HEK293 (cell line): ENCODE results near the gene ACADVL.

Experiments
- CTCF ChIA-PET: fragments of 350-600 bp; formaldehyde crosslinking; extraction: SDS; loops from one replicate; lab custom pipeline; 2021; ENCODE audit warnings: antibody characterized with exemption; lab: Yijun Ruan, JAX
- POLR2A ChIA-PET: fragments of 300-600 bp; formaldehyde crosslinking; extraction: SDS; loops from one replicate; lab custom pipeline; 2020; ENCODE audit warnings: antibody characterized with exemption, inconsistent platforms; lab: Yijun Ruan, JAX
- H3K27ac ChIP-seq: fragments of 200-500 bp; sonication (Bioruptor generic); 2 replicates; pipeline ENCODE4 v1.5.1; 2014; ENCODE audit warnings: low read depth, low read length, control low read depth, inconsistent platforms; ENCODE audit errors: extremely low read depth
- H3K36me3 ChIP-seq, 2 experiments: fragments of 200-500 bp in 1 of 2; sonication (Bioruptor generic) in 1 of 2; 1 replicate in 1 of 2; 2 replicates in 1 of 2; pipeline ENCODE4 v1.5.1; 2014 to 2017; ENCODE audit warnings: inconsistent platforms in 2 of 2, low read length in 2 of 2; ENCODE audit not compliant: control insufficient read depth in 2 of 2, insufficient read depth in 1 of 2
- H3K4me1 ChIP-seq: fragments of 200-500 bp; sonication (Bioruptor generic); 2 replicates; pipeline ENCODE4 v1.5.1; 2014; ENCODE audit warnings: mild to moderate bottlenecking, low read length, inconsistent platforms; ENCODE audit not compliant: control insufficient read depth, insufficient read depth
- H3K4me3 ChIP-seq: 2 replicates; pipeline ENCODE4 v1.5.1; 2011; ENCODE audit warnings: low read depth, mild to moderate bottlenecking, control low read depth, low read length, moderate library complexity
- H3K9me3 ChIP-seq: fragments of 200-500 bp; sonication (Bioruptor generic); 2 replicates; pipeline ENCODE4 v1.5.1; 2014; ENCODE audit warnings: low read depth, low read length, inconsistent platforms; ENCODE audit not compliant: control insufficient read depth, insufficient read depth
- EGR2 ChIP-seq: fragments of 450-650 bp; formaldehyde crosslinking; IDR thresholded peaks from 2 replicates; pipeline ENCODE4 v1.5.1; 2016; ENCODE audit warnings: low read depth, missing biosample characterization, missing genetic modification characterization
- GLIS1 ChIP-seq: fragments of 450-650 bp; formaldehyde crosslinking; IDR thresholded peaks from 2 replicates; pipeline ENCODE4 v1.5.1; 2016; ENCODE audit warnings: missing biosample characterization, missing genetic modification characterization
- GLIS2 ChIP-seq: fragments of 450-650 bp; formaldehyde crosslinking; IDR thresholded peaks from 2 replicates; pipeline ENCODE4 v1.5.1; 2016; ENCODE audit warnings: missing biosample characterization, missing genetic modification characterization
- IKZF3 ChIP-seq: fragments of 450-650 bp; IDR thresholded peaks from 2 replicates; pipeline ENCODE4 v1.5.0; 2018; ENCODE audit warnings: missing biosample characterization, mild to moderate bottlenecking, missing genetic modification characterization, moderate library complexity
- KLF7 ChIP-seq: fragments of 450-650 bp; formaldehyde crosslinking; IDR thresholded peaks from 2 replicates; pipeline ENCODE4 v1.5.1; 2016; ENCODE audit warnings: missing biosample characterization, missing genetic modification characterization, borderline replicate concordance
- PRDM6 ChIP-seq: fragments of 450-650 bp; formaldehyde crosslinking; IDR thresholded peaks from 2 replicates; pipeline ENCODE4 v1.5.1; 2017; ENCODE audit warnings: missing biosample characterization, missing genetic modification characterization
- SP2 ChIP-seq: fragments of 450-650 bp; formaldehyde crosslinking; IDR thresholded peaks from 2 replicates; pipeline ENCODE4 v1.5.1; 2016; ENCODE audit warnings: missing biosample characterization, missing genetic modification characterization
- WT1 ChIP-seq: fragments of 450-650 bp; formaldehyde crosslinking; IDR thresholded peaks from 2 replicates; pipeline ENCODE4 v1.5.1; 2016; ENCODE audit warnings: missing biosample characterization, missing genetic modification characterization
- ZBTB1 ChIP-seq: fragments of 450-650 bp; formaldehyde crosslinking; IDR thresholded peaks from 2 replicates; pipeline ENCODE4 v1.5.1; 2016; ENCODE audit warnings: missing biosample characterization, missing genetic modification characterization
- ZNF140 ChIP-seq: fragments of 450-650 bp; formaldehyde crosslinking; IDR thresholded peaks from 2 replicates; pipeline ENCODE4 v1.5.1; 2016; ENCODE audit warnings: missing biosample characterization, missing genetic modification characterization
- ZNF155 ChIP-seq: fragments of 450-650 bp; formaldehyde crosslinking; IDR thresholded peaks from 2 replicates; pipeline ENCODE4 v1.5.1; 2016; ENCODE audit warnings: missing biosample characterization, missing genetic modification characterization
- ZNF174 ChIP-seq: fragments of 450-650 bp; formaldehyde crosslinking; IDR thresholded peaks from 2 replicates; pipeline ENCODE4 v1.5.0; 2017; ENCODE audit warnings: missing biosample characterization, mild to moderate bottlenecking, missing genetic modification characterization
- ZNF18 ChIP-seq: fragments of 450-650 bp; formaldehyde crosslinking; IDR thresholded peaks from 2 replicates; pipeline ENCODE4 v1.5.1; 2016; ENCODE audit warnings: missing biosample characterization, missing genetic modification characterization
- ZNF223 ChIP-seq: fragments of 450-650 bp; formaldehyde crosslinking; IDR thresholded peaks from 2 replicates; pipeline ENCODE4 v1.5.1; 2016; ENCODE audit warnings: missing biosample characterization, missing genetic modification characterization
- ZNF24 ChIP-seq: fragments of 450-650 bp; formaldehyde crosslinking; IDR thresholded peaks from 2 replicates; pipeline ENCODE4 v1.5.1; 2016; ENCODE audit warnings: missing biosample characterization, missing genetic modification characterization
- ZNF311 ChIP-seq: fragments of 450-650 bp; formaldehyde crosslinking; IDR thresholded peaks from 2 replicates; pipeline ENCODE4 v1.5.1; 2017; ENCODE audit warnings: missing biosample characterization, missing genetic modification characterization, borderline replicate concordance
- ZNF514 ChIP-seq: fragments of 450-650 bp; formaldehyde crosslinking; IDR thresholded peaks from 2 replicates; pipeline ENCODE4 v1.5.1; 2016; ENCODE audit warnings: missing biosample characterization, missing genetic modification characterization
- ZNF529 ChIP-seq: fragments of 450-650 bp; formaldehyde crosslinking; IDR thresholded peaks from 2 replicates; pipeline ENCODE4 v1.5.1; 2017; ENCODE audit warnings: missing genetic modification characterization, missing biosample characterization; ENCODE audit not compliant: insufficient replicate concordance
- ZNF701 ChIP-seq: fragments of 450-650 bp; formaldehyde crosslinking; IDR thresholded peaks from 2 replicates; pipeline ENCODE4 v1.5.1; 2016; ENCODE audit warnings: missing biosample characterization, missing genetic modification characterization
- ZNF707 ChIP-seq: fragments of 450-650 bp; formaldehyde crosslinking; IDR thresholded peaks from 2 replicates; pipeline ENCODE4 v1.5.1; 2016; ENCODE audit warnings: missing biosample characterization, missing genetic modification characterization
- ZNF791 ChIP-seq: fragments of 450-650 bp; formaldehyde crosslinking; IDR thresholded peaks from 2 replicates; pipeline ENCODE4 v1.5.1; 2016; ENCODE audit warnings: missing biosample characterization, missing genetic modification characterization
- ZNF843 ChIP-seq: fragments of 450-650 bp; formaldehyde crosslinking; IDR thresholded peaks from 2 replicates; pipeline ENCODE4 v1.5.1; 2016; ENCODE audit warnings: missing biosample characterization, missing genetic modification characterization
- TF ChIP-seq, protein P1 (sequence below): fragments of 450-650 bp; formaldehyde crosslinking; IDR thresholded peaks from 2 replicates; pipeline ENCODE4 v1.5.1; 2016; ENCODE audit warnings: missing biosample characterization, missing genetic modification characterization
- TF ChIP-seq, protein P2 (sequence below): fragments of 450-650 bp; formaldehyde crosslinking; IDR thresholded peaks from 2 replicates; pipeline ENCODE4 v1.5.1; 2016; ENCODE audit warnings: missing biosample characterization, missing genetic modification characterization

The ACADVL gene

DNA sequence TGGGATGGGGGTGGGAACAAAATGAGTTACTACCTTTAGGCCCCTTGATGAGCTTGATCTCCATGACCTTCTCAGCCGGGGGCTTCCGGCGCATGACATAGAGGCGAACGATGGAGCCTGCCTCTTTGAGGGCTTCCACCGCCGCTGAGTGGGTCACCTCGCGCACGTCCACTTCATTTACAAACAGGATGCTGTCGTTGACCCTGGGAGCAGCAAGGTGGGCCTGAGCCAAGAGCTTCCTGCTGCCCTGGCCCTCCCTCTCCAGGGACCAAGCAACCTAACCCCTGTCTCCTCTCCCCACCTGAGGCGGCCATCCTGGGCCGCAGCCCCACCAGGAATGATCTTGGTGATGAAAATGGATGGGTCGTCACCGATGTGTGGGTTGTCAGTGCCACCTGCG, 16.3 kb upstream of the ACADVL start:
- Histone ChIP-seq H3K4me3 (no peak overlapping the region), H3K9me3 (no peaks in the 10 kb centered on the region), H3K27ac (no peak overlapping the region), H3K4me1 (peaks cover 3% of the 10 kb centered on the region; the same call in 1 of the 2 replicates), H3K36me3 (peaks cover 14 to 31% of the 10 kb centered on the region in 2 experiments)
- CTCF ChIA-PET = interaction anchor here (0.6 to 1.3 kb wide), 2 partner anchors 66 to 158 kb away, joined by 3 to 4 read pairs; no protein-coding TSS in a partner anchor
- POLR2A ChIA-PET = no interaction called here
- TF ChIP-seq GLIS2 (tag by site-specific recombination) (no peak), ZNF223 (no peak), ZNF707 (no peak), ZNF843 (no peak), SP2 (no peak), ZNF514 (no peak), ZNF311 (tag by site-specific recombination) (no peak), KLF7 (tag by site-specific recombination) (no peak), ZNF791 (tag by site-specific recombination) (no peak)

DNA sequence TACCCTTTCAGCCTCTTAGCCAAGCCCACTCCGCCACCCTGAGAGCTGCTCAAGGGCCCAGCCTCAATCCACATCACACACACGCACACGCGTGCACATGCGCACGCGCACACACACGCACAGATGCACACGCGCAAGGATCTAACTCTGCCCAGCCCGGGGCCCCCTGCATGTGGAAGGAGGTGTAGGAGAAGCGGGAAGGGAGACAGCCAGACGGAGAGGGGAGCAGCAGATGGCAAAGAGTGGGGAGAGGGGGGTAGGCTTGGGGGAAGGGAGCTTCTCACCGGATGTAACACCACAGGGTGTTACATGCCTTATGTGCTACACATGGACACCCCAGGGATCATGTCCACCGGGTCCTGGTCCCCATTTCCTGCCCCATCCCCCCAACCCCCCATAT, 15.4 kb upstream of the ACADVL start:
- ChIA-PET CTCF (interaction anchor here (0.6 to 1.3 kb wide), 3 partner anchors 159 to 867 kb away, joined by 3 to 4 read pairs (median 4); no protein-coding TSS in a partner anchor), POLR2A (no interaction called here)
- peaks cover 14 to 31% of the 10 kb centered on the region in 2 experiments for H3K36me3 ChIP-seq
- TF ChIP-seq ZBTB1 (tag by site-specific recombination) = no peak
- TF ChIP-seq ZNF24 (tag by site-specific recombination) = no peak
- TF ChIP-seq ZNF791 (tag by site-specific recombination) = no peak
- TF ChIP-seq ZNF18 = no peak
- TF ChIP-seq, protein P1, sequence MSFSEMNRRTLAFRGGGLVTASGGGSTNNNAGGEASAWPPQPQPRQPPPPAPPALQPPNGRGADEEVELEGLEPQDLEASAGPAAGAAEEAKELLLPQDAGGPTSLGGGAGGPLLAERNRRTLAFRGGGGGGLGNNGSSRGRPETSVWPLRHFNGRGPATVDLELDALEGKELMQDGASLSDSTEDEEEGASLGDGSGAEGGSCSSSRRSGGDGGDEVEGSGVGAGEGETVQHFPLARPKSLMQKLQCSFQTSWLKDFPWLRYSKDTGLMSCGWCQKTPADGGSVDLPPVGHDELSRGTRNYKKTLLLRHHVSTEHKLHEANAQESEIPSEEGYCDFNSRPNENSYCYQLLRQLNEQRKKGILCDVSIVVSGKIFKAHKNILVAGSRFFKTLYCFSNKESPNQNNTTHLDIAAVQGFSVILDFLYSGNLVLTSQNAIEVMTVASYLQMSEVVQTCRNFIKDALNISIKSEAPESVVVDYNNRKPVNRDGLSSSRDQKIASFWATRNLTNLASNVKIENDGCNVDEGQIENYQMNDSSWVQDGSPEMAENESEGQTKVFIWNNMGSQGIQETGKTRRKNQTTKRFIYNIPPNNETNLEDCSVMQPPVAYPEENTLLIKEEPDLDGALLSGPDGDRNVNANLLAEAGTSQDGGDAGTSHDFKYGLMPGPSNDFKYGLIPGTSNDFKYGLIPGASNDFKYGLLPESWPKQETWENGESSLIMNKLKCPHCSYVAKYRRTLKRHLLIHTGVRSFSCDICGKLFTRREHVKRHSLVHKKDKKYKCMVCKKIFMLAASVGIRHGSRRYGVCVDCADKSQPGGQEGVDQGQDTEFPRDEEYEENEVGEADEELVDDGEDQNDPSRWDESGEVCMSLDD (tag by site-specific recombination) = no peak
- TF ChIP-seq, protein P2, sequence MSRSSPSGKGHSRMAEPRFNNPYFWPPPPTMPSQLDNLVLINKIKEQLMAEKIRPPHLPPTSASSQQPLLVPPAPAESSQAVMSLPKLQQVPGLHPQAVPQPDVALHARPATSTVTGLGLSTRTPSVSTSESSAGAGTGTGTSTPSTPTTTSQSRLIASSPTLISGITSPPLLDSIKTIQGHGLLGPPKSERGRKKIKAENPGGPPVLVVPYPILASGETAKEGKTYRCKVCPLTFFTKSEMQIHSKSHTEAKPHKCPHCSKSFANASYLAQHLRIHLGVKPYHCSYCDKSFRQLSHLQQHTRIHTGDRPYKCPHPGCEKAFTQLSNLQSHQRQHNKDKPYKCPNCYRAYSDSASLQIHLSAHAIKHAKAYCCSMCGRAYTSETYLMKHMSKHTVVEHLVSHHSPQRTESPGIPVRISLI (tag by site-specific recombination) = no peak
- no peak for TF ChIP-seq ZNF155 (tag by site-specific recombination)
- no peak for TF ChIP-seq ZNF174 (tag by site-specific recombination)
- TF ChIP-seq EGR2 (tag by site-specific recombination) = no peak
- H3K27ac ChIP-seq = no peak overlapping the region
- H3K9me3 ChIP-seq = no peaks in the 10 kb centered on the region
- H3K4me1 ChIP-seq = peaks cover 3% of the 10 kb centered on the region; the same call in 1 of the 2 replicates
- H3K4me3 ChIP-seq = no peak overlapping the region

GRCh38 chr17:7204828-7205461, 14.8 kb upstream of the ACADVL start:
- Histone ChIP-seq H3K9me3 (no peaks in the 10 kb centered on the region), H3K36me3 (peaks cover 11 to 31% of the 10 kb centered on the region in 2 experiments), H3K4me1 (peaks cover 3% of the 10 kb centered on the region; the same call in 1 of the 2 replicates), H3K27ac (no peak overlapping the region), H3K4me3 (peak overlapping the region; percentile 41)
- CTCF ChIA-PET = interaction anchor here (0.6 to 1.3 kb wide), 3 partner anchors 159 to 866 kb away, joined by 3 to 4 read pairs (median 4); no protein-coding TSS in a partner anchor
- POLR2A ChIA-PET = no interaction called here
- TF ChIP-seq IKZF3 (tag by site-specific recombination) (no peak), ZNF140 (tag by site-specific recombination) (no peak), ZNF701 (tag by site-specific recombination) (no peak), GLIS1 (tag by site-specific recombination) (peak; percentile 51), ZNF529 (tag by site-specific recombination) (no peak), WT1 (tag by site-specific recombination) (no peak; the same call in 1 of the 2 replicates), PRDM6 (tag by site-specific recombination) (no peak)
